ENCODE results near the gene ABRAXAS1. TPM values are rescaled to one million over a fixed set of nuclear protein-coding genes. Genes with fewer than 3 reads are reported as not detected.

The ABRAXAS1 gene
- total and polyA plus RNA-seq, 10 of the 15 experiments (the other 5 are each of a cell fraction or from before 2014, with no cell fraction given): 2.2 to 9.7 (median 5.8) TPM

DNA sequence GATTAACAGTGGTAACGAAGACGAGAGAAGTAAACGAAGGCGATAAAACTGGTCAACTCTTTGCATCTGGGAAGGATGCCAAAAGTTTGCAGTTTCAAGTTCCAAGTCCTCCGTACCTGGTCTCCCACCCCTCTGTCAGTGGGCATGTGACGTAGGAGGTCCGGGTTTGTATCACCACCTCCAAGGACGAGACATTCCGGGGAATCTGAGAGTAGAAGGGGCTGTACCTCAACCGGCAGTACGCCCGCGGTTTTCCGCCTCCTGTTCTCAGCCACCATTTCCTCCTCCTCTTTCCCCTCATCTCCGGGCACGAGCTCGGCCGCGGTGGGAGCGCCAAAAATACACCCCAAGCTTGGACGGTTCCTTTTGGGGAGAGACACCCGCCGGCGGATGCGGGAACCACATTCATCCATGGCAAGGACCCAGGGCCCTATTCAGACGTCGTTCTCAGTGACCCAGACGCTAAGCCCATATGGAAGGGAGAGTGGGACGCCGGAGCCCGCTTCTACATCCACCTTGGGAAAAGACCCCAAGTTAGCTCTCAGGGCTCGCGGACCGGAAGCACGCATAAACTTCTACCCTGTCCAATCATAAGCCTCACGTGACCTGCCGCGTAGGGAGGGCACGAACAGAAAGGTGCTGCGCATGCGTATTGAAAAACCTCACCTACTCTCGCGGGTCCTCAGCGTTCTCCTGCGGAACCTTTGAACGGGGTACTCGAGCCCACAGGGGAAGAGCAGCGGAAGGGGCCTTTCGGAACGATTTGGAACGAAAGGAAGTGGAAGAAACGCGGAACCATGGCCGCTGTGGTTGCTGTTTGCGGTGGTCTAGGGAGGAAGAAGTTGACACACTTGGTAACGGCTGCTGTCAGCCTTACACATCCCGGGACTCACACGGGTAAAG is 29.4 kb downstream of the ABRAXAS1 start, which contains the start of the genes HELQ and MRPS18C (continued):
- peak; percentile 97 for TF ChIP-seq E2F8 (IDR thresholded peaks at IDR 0.05; ENCODE audit: low read depth, partially characterized antibody)
- TF ChIP-seq ZNF217 (IDR thresholded peaks at IDR 0.05): no peak
- peak; percentile 76 for TF ChIP-seq SPI1 (IDR thresholded peaks at IDR 0.05; ENCODE audit: borderline replicate concordance, insufficient read depth, low read depth, low read length)
- TF ChIP-seq, protein P1, sequence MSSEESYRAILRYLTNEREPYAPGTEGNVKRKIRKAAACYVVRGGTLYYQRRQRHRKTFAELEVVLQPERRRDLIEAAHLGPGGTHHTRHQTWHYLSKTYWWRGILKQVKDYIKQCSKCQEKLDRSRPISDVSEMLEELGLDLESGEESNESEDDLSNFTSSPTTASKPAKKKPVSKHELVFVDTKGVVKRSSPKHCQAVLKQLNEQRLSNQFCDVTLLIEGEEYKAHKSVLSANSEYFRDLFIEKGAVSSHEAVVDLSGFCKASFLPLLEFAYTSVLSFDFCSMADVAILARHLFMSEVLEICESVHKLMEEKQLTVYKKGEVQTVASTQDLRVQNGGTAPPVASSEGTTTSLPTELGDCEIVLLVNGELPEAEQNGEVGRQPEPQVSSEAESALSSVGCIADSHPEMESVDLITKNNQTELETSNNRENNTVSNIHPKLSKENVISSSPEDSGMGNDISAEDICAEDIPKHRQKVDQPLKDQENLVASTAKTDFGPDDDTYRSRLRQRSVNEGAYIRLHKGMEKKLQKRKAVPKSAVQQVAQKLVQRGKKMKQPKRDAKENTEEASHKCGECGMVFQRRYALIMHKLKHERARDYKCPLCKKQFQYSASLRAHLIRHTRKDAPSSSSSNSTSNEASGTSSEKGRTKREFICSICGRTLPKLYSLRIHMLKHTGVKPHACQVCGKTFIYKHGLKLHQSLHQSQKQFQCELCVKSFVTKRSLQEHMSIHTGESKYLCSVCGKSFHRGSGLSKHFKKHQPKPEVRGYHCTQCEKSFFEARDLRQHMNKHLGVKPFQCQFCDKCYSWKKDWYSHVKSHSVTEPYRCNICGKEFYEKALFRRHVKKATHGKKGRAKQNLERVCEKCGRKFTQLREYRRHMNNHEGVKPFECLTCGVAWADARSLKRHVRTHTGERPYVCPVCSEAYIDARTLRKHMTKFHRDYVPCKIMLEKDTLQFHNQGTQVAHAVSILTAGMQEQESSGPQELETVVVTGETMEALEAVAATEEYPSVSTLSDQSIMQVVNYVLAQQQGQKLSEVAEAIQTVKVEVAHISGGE (CRISPR knock-in tag; IDR thresholded peaks at IDR 0.05): peak; percentile 94
- peak; percentile 20; the same call in 1 of the 2 replicates for TF ChIP-seq RB1 (IDR thresholded peaks at IDR 0.05; ENCODE audit: borderline replicate concordance)
- TF ChIP-seq RBBP5 (conservative IDR thresholded peaks at IDR 0.05): no peak
- no peak for TF ChIP-seq PRDM15 (CRISPR knock-in tag; IDR thresholded peaks at IDR 0.05)
- peak; percentile 96; the same call in 1 of the 2 replicates for TF ChIP-seq RCOR1 (conservative IDR thresholded peaks at IDR 0.05; ENCODE audit: low read depth, low read length)
- TF ChIP-seq TAF1 (IDR thresholded peaks at IDR 0.05; ENCODE audit: borderline replicate concordance, low read depth, low read length): peak; percentile 96
- TF ChIP-seq KLF5 (IDR thresholded peaks at IDR 0.05; ENCODE audit: partially characterized antibody): peak; percentile 62
- peak; percentile 70 for TF ChIP-seq NFIC (IDR thresholded peaks at IDR 0.05; ENCODE audit: low read depth, low read length)
- TF ChIP-seq NFYB (IDR thresholded peaks at IDR 0.05; ENCODE audit: insufficient read depth, low read depth, low read length): peak; percentile 62; the same call in 1 of the 2 replicates
- no peak for TF ChIP-seq JUND (IDR thresholded peaks at IDR 0.05; ENCODE audit: low read depth, low read length)
- no peak for TF ChIP-seq CBX3 (IDR thresholded peaks at IDR 0.05; ENCODE audit: borderline replicate concordance, low read depth)
